Gastrocnemius medialis (tissue), 4 donors: ENCODE measurements around the gene RAB17.

ENCODE experiments used
- CTCF ChIP-seq, 5 experiments: fragments of 450-650 bp in 3 of 5; fragments of 200-600 bp in 2 of 5; sonication (generic) in 2 of 5; IDR thresholded peaks in 4 of 5; conservative IDR thresholded peaks in 1 of 5; 1 replicate in 4 of 5; 2 replicates in 1 of 5; pipeline ENCODE4 v1.5.1; 2016 to 2019; ENCODE audit warnings: antibody characterized with exemption in 5 of 5, mild to moderate bottlenecking in 3 of 5, moderate library complexity in 3 of 5
- POLR2A ChIP-seq, 2 donors: fragments of 450-650 bp; IDR thresholded peaks; one replicate each; pipeline ENCODE4 v1.6.1; 2017; ENCODE audit warnings: antibody characterized with exemption in 2 of 2, mild to moderate bottlenecking in 2 of 2, moderate library complexity in 2 of 2

DNA sequence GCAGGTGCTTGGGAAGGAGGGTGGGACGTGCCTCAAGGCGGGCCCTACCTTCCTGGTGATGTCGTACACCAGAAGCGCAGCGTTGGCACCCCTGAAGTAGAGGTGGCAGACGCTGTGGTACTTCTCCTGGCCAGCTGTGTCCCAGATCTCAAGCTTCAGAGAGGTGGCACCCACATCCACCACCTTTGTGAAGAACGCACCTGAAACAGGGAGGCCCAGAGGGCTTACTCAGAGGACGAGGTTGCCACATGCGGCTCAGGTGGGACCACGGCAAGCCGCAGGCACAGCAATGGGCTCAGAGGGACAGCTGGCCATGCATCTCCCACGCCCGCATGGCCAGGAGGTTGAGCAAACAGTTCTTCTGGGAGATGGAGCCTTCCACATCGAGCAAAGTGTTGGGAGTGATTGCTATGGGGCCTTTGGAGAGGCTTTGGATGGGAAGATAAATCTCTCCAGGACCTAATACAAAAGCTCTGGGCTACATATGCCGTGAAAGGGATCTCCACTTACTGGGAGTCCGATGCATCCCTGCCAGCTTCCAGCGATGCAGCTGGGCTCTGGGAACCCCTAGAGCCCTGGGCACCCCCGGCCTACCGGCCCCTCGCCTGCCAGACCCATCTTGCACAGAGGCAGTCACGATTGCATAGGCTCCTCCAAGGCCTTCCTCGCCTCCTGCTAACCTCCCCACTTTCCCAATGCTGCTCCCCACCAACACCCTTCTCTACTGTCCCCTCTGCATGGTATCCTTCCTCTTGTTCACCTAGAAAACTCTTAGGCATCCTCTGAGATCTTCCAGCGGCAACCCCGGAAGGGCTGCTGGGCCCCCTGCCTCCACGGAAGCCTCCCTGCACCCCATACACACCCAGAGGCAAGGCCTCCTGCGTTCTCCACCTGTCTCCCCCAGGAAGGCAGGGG lies 12.3 kb downstream of the RAB17 start:
- TF ChIP-seq POLR2A (IDR thresholded peaks at IDR 0.05) (no peak), CTCF (IDR thresholded peaks at IDR 0.05 in 4 of 5, conservative IDR thresholded peaks at IDR 0.05 in 1 of 5) (no peak)
